RPMI7951 (cell line): ENCODE measurements around the gene PMCH. TPM values are rescaled to one million over a fixed set of nuclear protein-coding genes. Genes with fewer than 3 reads are reported as not detected.

Experiments used
- total RNA-seq: library from RNA; depleted of rRNA; stranded (reverse); fragments of >200 nt; shearing (Covaris generic); gene quantifications from 2 replicates; pipeline ENCODE4 v1.2.3, GENCODE V29; 2014; rRNA removed

The PMCH gene
- total RNA-seq, 1 experiment from 2014 or later, result not detected

Other genes starting within 250 kb of the PMCH start
- 140 and 142 TPM in 2 replicates for gene WASHC3, start 135.8 kb downstream of the PMCH start, total RNA-seq
- gene NUP37, start 77.7 kb downstream of the PMCH start, total RNA-seq, result 74.9 and 82.5 TPM in 2 replicates
- 43.1 and 59.6 TPM in 2 replicates for gene PARPBP, start 77.7 kb downstream of the PMCH start, total RNA-seq